ENCODE results near the gene GALNT1. TPM values are rescaled to one million over a fixed set of nuclear protein-coding genes. Genes with fewer than 3 reads are reported as not detected.

The GALNT1 gene
- total and polyA plus RNA-seq, 12 donors, result 8.1 to 61.2 (median 42.1) TPM

DNA sequence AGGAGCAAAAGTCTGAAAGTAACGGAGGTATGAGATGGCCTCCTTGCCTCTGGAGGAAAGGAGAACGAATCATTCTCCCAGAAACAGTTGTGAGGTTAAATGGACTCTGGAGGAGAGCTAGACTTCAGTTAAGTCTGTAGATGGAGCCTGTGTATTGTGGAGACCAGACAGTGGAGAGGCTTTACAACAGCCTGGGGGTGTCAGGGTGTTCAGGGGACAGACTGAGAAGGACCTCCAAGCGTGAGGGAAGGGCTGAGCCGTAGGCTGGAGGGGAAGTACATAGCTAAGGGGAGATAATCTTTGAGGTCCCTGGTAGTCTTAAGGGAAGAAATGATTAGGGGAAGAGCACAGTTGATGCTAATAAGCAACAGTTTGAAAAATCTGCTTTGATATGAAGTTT, 76.6 kb downstream of the GALNT1 start:
- Histone ChIP-seq H3K4me1 (peaks cover 4 to 32% (median 14%) of the 10 kb centered on the region in 9 donors), H3K27me3 (no peaks in the 10 kb centered on the region), H3K36me3 (peaks cover 0 to 9% (median 0%) of the 10 kb centered on the region in 9 donors), H3K27ac (no peak overlapping the region), H3K4me3 (no peak overlapping the region), H3K9me3 (no peaks in the 10 kb centered on the region)
- WGBS, 2 donors, result 93 to 97% methylated on average over 4 of the region's 4 CpGs
- ATAC-seq, result no peak
- intact Hi-C loops (cut with DNase I), result no loop called here
- TF ChIP-seq, protein P1, sequence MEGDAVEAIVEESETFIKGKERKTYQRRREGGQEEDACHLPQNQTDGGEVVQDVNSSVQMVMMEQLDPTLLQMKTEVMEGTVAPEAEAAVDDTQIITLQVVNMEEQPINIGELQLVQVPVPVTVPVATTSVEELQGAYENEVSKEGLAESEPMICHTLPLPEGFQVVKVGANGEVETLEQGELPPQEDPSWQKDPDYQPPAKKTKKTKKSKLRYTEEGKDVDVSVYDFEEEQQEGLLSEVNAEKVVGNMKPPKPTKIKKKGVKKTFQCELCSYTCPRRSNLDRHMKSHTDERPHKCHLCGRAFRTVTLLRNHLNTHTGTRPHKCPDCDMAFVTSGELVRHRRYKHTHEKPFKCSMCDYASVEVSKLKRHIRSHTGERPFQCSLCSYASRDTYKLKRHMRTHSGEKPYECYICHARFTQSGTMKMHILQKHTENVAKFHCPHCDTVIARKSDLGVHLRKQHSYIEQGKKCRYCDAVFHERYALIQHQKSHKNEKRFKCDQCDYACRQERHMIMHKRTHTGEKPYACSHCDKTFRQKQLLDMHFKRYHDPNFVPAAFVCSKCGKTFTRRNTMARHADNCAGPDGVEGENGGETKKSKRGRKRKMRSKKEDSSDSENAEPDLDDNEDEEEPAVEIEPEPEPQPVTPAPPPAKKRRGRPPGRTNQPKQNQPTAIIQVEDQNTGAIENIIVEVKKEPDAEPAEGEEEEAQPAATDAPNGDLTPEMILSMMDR (IDR thresholded peaks at IDR 0.05), result no peak
- no peak for DNase-seq

- Histone ChIP-seq H3K9me3 (no peaks in the 10 kb centered on the region), H3K36me3 (peaks cover 0 to 38% (median 12%) of the 10 kb centered on the region in 9 donors), H3K27ac (no peak overlapping the region), H3K27me3 (no peaks in the 10 kb centered on the region), H3K4me1 (peaks cover 0 to 7% (median 0%) of the 10 kb centered on the region in 9 donors), H3K4me3 (no peak overlapping the region)
- DNase-seq (no peak), ATAC-seq (no peak)
- 58 to 60% methylated on average over 5 of the region's 5 CpGs for WGBS, 2 donors
- TF ChIP-seq, protein P1 (IDR thresholded peaks at IDR 0.05), result peak in 4 of 9 donors; percentile 6 to 23 (median 18)
- intact Hi-C loops (cut with DNase I), result no loop called here
Observed at GRCh38 chr18:35661483-35662146, 80.1 kb downstream of the GALNT1 start.

DNA sequence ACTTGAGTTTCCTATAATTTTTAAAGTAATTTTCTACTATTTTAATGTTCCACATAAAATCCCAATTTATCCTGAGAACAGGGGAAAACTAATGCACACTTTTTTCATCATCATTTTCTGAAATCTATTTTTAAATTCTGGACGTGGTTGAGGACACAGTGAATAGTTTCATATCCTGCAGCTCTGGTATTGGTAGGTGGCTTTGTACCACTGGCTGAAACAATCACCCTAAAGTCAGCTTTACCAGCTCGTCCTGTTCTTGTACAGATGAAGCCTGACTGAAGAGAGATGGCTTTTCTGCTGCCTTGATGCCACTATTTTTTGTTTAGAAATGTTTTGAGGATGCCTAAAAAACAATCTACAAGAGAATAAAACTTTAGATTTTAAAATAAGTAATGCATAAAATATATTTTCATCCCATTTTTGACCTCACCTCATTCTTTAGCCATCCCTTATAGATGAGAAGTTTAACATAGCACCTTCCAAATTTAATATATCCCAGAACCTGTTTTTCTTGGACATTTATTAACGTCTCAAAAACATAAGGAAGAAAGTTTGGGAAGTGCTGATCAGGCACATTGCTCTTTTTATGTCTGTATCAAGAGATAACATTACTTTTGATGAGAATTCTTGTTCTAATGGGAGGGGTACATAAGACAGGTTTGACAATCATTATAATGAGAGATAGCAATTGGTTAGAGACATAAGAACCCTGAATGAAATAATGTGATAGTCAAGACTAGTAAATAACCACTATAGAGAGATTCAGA, 80.9 kb downstream of the GALNT1 start:
- ATAC-seq (no peak), DNase-seq (no peak)
- 57 to 60% methylated on average over 3 of the region's 3 CpGs for WGBS, 2 donors
- H3K4me1 ChIP-seq, result peaks cover 0 to 7% (median 0%) of the 10 kb centered on the region in 9 donors
- intact Hi-C loops (cut with DNase I), result no loop called here
- peaks cover 0 to 40% (median 12%) of the 10 kb centered on the region in 9 donors for H3K36me3 ChIP-seq
- H3K27me3 ChIP-seq, result no peaks in the 10 kb centered on the region
- TF ChIP-seq, protein P1 (IDR thresholded peaks at IDR 0.05), result no peak
- H3K27ac ChIP-seq, result no peak overlapping the region
- H3K9me3 ChIP-seq, result no peaks in the 10 kb centered on the region
- no peak overlapping the region for H3K4me3 ChIP-seq

DNA sequence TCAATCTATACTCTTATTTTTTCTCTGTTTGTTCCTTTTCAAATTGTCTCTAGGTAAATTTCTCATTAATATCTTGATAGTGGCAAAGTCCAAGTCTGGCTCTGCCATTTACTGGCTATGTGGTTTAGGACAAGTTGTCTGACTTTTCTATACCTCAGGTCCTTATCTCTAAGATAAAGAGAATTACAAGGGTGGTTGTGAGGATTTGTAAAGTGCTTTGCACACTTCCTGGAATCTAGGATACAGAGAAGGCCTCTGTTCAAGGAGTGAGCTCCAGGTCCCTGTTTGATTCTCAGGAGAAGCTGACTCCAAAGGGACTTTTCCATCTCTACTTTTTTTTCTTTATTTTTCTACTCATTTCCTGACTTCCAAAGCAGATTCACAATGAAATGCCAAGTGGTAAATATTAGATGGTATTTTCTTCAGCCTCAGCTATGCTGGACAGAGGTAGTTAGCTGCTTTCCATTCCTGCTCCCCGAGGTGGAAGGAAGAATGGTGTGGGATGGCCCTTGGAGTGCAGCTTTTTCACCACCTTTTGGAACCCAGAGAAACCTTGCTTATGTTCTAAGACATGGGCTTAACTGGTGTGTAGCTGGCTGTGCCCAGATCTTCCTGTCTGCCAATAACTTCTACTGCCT, 90.5 kb downstream of the GALNT1 start:
- Histone ChIP-seq H3K36me3 (peaks cover 0 to 28% (median 0%) of the 10 kb centered on the region in 9 donors), H3K4me3 (no peak overlapping the region), H3K27me3 (no peaks in the 10 kb centered on the region), H3K4me1 (no peaks in the 10 kb centered on the region), H3K27ac (no peak overlapping the region), H3K9me3 (no peaks in the 10 kb centered on the region)
- intact Hi-C loops (cut with DNase I), result no loop called here
- no peak for DNase-seq
- no peak for ATAC-seq
- WGBS, 2 donors, result 49 to 65% methylated on average over 1 of the region's 1 CpG
- TF ChIP-seq, protein P1 (IDR thresholded peaks at IDR 0.05), result no peak
